Measurements from ENCODE around the gene SKAP1. TPM values are rescaled to one million over a fixed set of nuclear protein-coding genes. Genes with fewer than 3 reads are reported as not detected.

The SKAP1 gene
- total and polyA plus RNA-seq, 2 of the 13 experiments (the other 11 are each of a cell fraction or from before 2014, with no cell fraction given) = 0.21 TPM; not detected in 1

GRCh38 chr17:48344251-48344650 lies 85.8 kb downstream of the SKAP1 start:
- in situ Hi-C loops (cut with HindIII; ENCODE audit: extremely low pct_ligation_motif_present, low pct_unique_long_range_greater_than_20kb) (no loop called here), intact Hi-C loops (cut with micrococcal nuclease; ENCODE audit: unreplicated experiment) (no loop called here)
- DNase-seq (ENCODE audit: low spot score) (no peak), FAIRE-seq (no peak), ATAC-seq (no peak)
- no peaks in the 10 kb centered on the region for H3K36me3 ChIP-seq (replicated peaks in 1 of 2; ENCODE audit: control insufficient read depth in 1 of 2, insufficient read depth in 2 of 2, low read length in 2 of 2)
- BruUV-seq (replicated peaks) = no TSS peak
- no peak overlapping the region for H2AFZ ChIP-seq (ENCODE audit: low read length)
- H3K9me3 ChIP-seq (ENCODE audit: low read length) = no peaks in the 10 kb centered on the region
- H3K27me3 ChIP-seq (ENCODE audit: control insufficient read depth in 1 of 2, insufficient read depth in 2 of 2, low read length in 2 of 2) = no peaks in the 10 kb centered on the region
- H3K4me1 ChIP-seq (ENCODE audit: insufficient read depth, low read length) = no peaks in the 10 kb centered on the region
- no peaks in the 10 kb centered on the region for H4K20me1 ChIP-seq (ENCODE audit: insufficient read depth, low read length)
- no peaks in the 10 kb centered on the region for H3K79me2 ChIP-seq (ENCODE audit: insufficient read depth, low read length)
- POLR2A ChIA-PET = no interaction called here
- no peak overlapping the region for H3K27ac ChIP-seq (ENCODE audit: extremely low read length, insufficient read depth, low read length)
- CTCF ChIA-PET (ENCODE audit: low intra/inter-chr PET ratio, low total read pairs) = no interaction called here
- no peak overlapping the region for H3K9ac ChIP-seq (ENCODE audit: insufficient read depth, low read depth, low read length)
- TF ChIP-seq FOXP1 (IDR thresholded peaks at IDR 0.05) (no peak), FOXP1 (CRISPR knock-in tag; IDR thresholded peaks at IDR 0.05) (no peak), HNRNPL (IDR thresholded peaks at IDR 0.05; ENCODE audit: low read depth, low read length) (no peak), KDM1A (CRISPR knock-in tag; IDR thresholded peaks at IDR 0.05) (no peak), ZNF674 (CRISPR knock-in tag; IDR thresholded peaks at IDR 0.05; ENCODE audit: low read depth) (no peak), ZNF549 (CRISPR knock-in tag; IDR thresholded peaks at IDR 0.05) (no peak), NPAS2 (CRISPR knock-in tag; IDR thresholded peaks at IDR 0.05; ENCODE audit: borderline replicate concordance) (no peak), CREB1 (IDR thresholded peaks at IDR 0.05) (no peak), CREB1 (CRISPR knock-in tag; IDR thresholded peaks at IDR 0.05) (no peak), ZNF615 (CRISPR knock-in tag; IDR thresholded peaks at IDR 0.05; ENCODE audit: borderline replicate concordance) (no peak), ZNF83 (CRISPR knock-in tag; IDR thresholded peaks at IDR 0.05; ENCODE audit: borderline replicate concordance) (no peak), ZFYVE20 (CRISPR knock-in tag; IDR thresholded peaks at IDR 0.05; ENCODE audit: borderline replicate concordance, low read depth) (no peak), ZNF251 (CRISPR knock-in tag; IDR thresholded peaks at IDR 0.05) (no peak), PLSCR1 (CRISPR knock-in tag; IDR thresholded peaks at IDR 0.05; ENCODE audit: borderline replicate concordance) (no peak), TRIM24 (CRISPR knock-in tag; IDR thresholded peaks at IDR 0.05) (no peak), ZNF781 (CRISPR knock-in tag; IDR thresholded peaks at IDR 0.05; ENCODE audit: borderline replicate concordance, not compliant biosample characterization) (no peak), TEAD3 (CRISPR knock-in tag; optimal IDR thresholded peaks at IDR 0.05; ENCODE audit: borderline replicate concordance) (no peak), NR2F1 (CRISPR knock-in tag; IDR thresholded peaks at IDR 0.05) (no peak)
- no peak overlapping the region for H3K4me2 ChIP-seq (ENCODE audit: low read depth, low read length)
- no peak overlapping the region for H3K4me3 ChIP-seq (replicated peaks in 1 of 3; ENCODE audit: insufficient read depth in 1 of 3, low read depth in 2 of 3, low read length in 3 of 3)

Measured in HepG2 (cell line).